Upper lobe of right lung (tissue), 1 donor: ENCODE data around the gene CTXN1. TPM values are rescaled to one million over a fixed set of nuclear protein-coding genes. Genes with fewer than 3 reads are reported as not detected.
A peak's percentile ranks its signal among the peaks of the same experiment; 100 is the strongest.

Experiments
- ATAC-seq: fragments of 200-7000 bp; cut with Tn5 transposase; one replicate; pipeline ENCODE4 v1.9.1; 2020; ENCODE audit warnings: mild to moderate bottlenecking, moderate library complexity
- DNase-seq: peaks from one replicate; pipeline ENCODE4 v3.0.0-alpha.2; 2020
- H3K27ac ChIP-seq: fragments of 200-600 bp; one replicate; pipeline ENCODE4 v1.8.0; 2022
- H3K27me3 ChIP-seq: fragments of 200-600 bp; one replicate; pipeline ENCODE4 v1.8.0; 2022; ENCODE audit warnings: mild to moderate bottlenecking
- H3K36me3 ChIP-seq: fragments of 200-600 bp; one replicate; pipeline ENCODE4 v1.8.0; 2022
- H3K4me1 ChIP-seq: fragments of 200-600 bp; one replicate; pipeline ENCODE4 v1.8.0; 2022
- H3K4me3 ChIP-seq: fragments of 200-600 bp; one replicate; pipeline ENCODE4 v1.8.0; 2022; ENCODE audit warnings: mild to moderate bottlenecking
- H3K9me3 ChIP-seq: fragments of 200-600 bp; one replicate; pipeline ENCODE4 v1.8.0; 2022
- intact Hi-C: fragments of 100-400 bp; cut with DNase I; formaldehyde crosslinking; loops from one replicate; pipeline ENCODE4 v1.11.0; 2022
- total RNA-seq: library from RNA; stranded (reverse); fragmentation: NEBNext Ultra II Directional; extraction: Animal tissue kit (Norgen Biotek cat#: 25700); gene quantifications from one replicate; pipeline ENCODE4 v1.2.1, GENCODE V29; 2021
- TF ChIP-seq, protein P1 (sequence below): fragments of 200-600 bp; IDR thresholded peaks from one replicate; pipeline ENCODE4 v1.8.0; 2022; ENCODE audit warnings: antibody characterized with exemption
- donor health status: DM: no; HTN: yes; CAD: no; lungs with severe emphysema.

Gene CTXN1
- total RNA-seq, 1 donor from 2014 or later: 1.2 TPM

DNA sequence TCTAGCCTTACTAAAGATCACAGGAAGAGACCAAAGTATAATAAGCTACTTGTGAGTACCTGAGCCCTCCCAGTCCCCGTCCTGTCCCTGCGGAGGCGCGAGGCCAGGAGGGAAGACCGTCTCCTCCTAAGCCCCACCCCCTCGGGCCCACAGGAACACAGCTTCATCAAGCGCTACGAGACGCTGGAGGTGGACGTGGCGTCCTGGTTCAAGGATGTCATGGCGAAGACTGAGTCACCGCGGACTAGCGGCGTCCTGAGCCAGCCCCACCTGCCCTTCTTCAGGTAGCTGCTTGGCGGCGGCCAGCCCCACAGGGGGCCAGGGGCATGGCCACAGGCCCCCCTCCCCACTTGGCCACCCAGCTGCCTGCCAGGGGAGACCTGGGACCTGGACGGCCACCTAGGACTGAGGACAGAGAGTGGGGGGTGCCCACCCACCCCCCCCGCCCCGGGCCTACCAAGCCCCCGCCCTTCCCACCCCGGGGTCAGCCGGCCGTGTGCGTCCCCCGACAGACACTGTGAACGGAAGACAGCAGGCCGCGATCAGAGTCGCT lies 13.7 kb downstream of the CTXN1 start:
- Histone ChIP-seq H3K4me1 (peaks cover 10% of the 10 kb centered on the region), H3K36me3 (peaks cover 39% of the 10 kb centered on the region), H3K9me3 (no peaks in the 10 kb centered on the region), H3K27ac (no peak overlapping the region), H3K27me3 (peaks cover 16% of the 10 kb centered on the region), H3K4me3 (no peak overlapping the region)
- DNase-seq (peak; percentile 61), ATAC-seq (no peak)
- TF ChIP-seq, protein P1, sequence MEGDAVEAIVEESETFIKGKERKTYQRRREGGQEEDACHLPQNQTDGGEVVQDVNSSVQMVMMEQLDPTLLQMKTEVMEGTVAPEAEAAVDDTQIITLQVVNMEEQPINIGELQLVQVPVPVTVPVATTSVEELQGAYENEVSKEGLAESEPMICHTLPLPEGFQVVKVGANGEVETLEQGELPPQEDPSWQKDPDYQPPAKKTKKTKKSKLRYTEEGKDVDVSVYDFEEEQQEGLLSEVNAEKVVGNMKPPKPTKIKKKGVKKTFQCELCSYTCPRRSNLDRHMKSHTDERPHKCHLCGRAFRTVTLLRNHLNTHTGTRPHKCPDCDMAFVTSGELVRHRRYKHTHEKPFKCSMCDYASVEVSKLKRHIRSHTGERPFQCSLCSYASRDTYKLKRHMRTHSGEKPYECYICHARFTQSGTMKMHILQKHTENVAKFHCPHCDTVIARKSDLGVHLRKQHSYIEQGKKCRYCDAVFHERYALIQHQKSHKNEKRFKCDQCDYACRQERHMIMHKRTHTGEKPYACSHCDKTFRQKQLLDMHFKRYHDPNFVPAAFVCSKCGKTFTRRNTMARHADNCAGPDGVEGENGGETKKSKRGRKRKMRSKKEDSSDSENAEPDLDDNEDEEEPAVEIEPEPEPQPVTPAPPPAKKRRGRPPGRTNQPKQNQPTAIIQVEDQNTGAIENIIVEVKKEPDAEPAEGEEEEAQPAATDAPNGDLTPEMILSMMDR: no peak
- intact Hi-C loops: no loop called here

DNA sequence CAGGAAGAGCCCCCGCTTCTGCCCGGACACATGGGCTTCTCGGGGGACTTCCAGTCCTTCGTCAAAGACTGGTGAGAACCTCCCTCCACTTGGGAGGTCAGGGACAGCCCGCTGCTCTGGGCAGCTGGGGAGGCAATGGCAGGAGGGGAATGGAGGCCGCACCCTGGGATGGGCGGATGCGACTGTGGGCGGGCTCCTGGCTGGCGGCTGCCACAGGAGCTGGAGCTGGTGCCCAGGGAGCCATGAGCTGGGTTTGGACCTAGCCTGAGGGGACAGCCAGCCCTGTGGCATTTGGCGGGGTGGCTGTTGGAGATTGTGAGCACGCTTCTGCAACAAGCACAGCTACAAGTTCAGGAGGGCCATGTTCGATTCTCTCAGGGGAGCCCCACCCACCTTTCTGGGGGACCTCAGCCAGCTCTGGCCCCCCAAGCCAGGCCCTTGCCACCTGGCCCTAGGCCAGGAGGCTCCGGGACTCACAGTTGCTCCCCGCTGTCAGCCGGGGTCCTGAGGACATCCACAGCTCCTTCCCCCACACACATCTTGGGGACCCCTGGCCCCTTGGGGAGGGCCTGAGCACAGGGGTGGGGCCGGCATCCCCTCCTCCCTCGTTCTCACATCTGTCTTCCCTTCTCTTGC lies 14.3 kb downstream of the CTXN1 start:
- no peaks in the 10 kb centered on the region for H3K9me3 ChIP-seq
- intact Hi-C loops: no loop called here
- no peak overlapping the region for H3K4me3 ChIP-seq
- DNase-seq (no peak), ATAC-seq (no peak)
- H3K4me1 ChIP-seq: peaks cover 6% of the 10 kb centered on the region
- TF ChIP-seq, protein P1: no peak
- peaks cover 39% of the 10 kb centered on the region for H3K36me3 ChIP-seq
- no peak overlapping the region for H3K27ac ChIP-seq
- H3K27me3 ChIP-seq: peaks cover 14% of the 10 kb centered on the region

DNA sequence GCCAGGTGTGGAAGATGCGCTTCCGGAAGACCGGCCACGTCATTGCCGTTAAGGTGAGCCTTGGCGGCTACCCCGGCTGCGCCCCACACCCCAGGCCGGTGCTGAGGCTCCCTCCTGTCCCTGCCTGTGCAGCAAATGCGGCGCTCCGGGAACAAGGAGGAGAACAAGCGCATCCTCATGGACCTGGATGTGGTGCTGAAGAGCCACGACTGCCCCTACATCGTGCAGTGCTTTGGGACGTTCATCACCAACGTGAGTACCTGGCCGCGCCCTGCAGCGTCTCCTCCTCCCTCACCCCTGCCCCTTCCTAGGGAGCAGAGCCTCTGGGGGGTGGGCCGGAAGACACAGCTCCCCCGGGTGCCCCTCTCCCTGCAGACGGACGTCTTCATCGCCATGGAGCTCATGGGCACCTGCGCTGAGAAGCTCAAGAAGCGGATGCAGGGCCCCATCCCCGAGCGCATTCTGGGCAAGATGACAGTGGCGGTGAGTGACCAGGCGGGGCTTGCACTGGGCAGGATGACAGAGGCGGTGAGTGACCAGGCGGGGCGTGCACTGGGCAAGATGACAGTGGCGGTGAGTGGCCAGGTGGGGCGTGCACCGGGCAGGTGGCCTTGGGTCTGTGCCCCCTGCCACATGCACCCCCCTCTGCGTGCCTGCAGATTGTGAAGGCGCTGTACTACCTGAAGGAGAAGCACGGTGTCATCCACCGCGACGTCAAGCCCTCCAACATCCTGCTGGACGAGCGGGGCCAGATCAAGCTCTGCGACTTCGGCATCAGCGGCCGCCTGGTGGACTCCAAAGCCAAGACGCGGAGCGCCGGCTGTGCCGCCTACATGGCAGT lies 15.4 kb downstream of the CTXN1 start:
- Histone ChIP-seq H3K4me3 (no peak overlapping the region), H3K27me3 (peaks cover 8% of the 10 kb centered on the region), H3K4me1 (peaks cover 3% of the 10 kb centered on the region), H3K9me3 (no peaks in the 10 kb centered on the region), H3K27ac (no peak overlapping the region), H3K36me3 (peaks cover 39% of the 10 kb centered on the region)
- intact Hi-C loops: no loop called here
- no peak for ATAC-seq
- TF ChIP-seq, protein P1: no peak
- DNase-seq: peak; percentile 64

DNA sequence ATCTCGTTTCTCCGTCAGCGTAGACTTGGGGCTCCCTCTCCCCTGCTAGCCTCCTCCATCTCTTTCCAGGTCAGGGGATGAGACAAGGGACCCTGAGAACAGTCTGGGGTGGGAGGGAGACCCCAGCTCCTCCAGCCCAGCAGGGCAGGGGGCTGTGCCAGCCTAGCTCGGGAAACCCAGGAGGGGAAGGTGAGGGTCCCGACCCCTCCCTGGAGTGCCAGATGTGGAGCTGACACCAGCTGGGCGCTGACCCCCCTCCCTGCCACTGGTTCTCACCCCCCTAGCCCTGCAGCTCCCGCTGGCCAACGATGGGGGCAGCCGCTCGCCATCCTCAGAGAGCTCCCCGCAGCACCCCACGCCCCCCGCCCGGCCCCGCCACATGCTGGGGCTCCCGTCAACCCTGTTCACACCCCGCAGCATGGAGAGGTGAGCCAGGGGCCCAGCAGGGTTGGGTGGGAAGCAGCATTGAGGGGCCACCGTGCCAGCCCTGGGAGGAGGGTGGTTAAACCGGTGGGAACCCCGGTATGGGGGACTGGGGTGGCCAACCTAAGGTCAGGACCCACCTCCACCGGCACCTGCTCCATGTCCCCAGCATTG lies 16.4 kb downstream of the CTXN1 start:
- intact Hi-C loops: no loop called here
- peaks cover 39% of the 10 kb centered on the region for H3K36me3 ChIP-seq
- no peaks in the 10 kb centered on the region for H3K27me3 ChIP-seq
- peaks cover 12% of the 10 kb centered on the region for H3K4me1 ChIP-seq
- H3K27ac ChIP-seq: no peak overlapping the region
- ATAC-seq: no peak
- H3K9me3 ChIP-seq: no peaks in the 10 kb centered on the region
- TF ChIP-seq, protein P1: no peak
- DNase-seq: no peak
- no peak overlapping the region for H3K4me3 ChIP-seq

DNA sequence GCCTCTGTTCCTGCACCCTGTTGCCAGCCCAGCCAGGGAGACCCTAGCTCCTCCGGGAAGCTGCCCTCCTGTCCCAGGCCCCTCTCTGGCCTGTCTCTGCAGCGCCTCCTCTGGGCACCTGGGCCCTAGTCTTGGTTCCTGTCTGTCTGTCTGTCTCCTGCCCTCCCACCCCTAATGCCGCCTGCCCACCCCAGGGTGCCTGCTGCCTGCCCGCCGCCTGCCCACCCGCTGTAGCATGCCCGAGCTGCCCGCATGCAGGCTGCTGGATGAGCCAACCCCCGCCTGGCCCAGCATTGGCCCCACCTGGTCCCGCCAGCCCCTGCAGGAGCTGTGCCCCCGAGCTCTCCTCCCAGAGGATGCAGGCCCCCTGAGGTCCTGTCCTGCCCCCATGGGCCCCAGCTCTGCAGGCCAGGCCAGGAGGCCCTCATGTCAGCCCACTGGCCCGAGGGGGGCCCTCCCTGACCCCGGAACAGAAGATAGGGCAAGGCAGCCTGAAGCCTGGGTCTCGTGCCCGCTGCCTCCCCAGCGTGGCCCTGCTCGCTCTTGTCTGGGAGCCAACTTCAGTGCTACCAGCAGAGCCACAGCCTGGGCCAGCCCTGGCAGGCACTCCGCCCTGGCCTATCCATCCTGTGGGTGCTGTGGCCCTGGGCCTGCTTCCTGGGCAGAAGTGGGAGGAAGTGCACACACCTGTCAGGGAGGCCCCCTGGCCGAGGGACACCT lies 17.0 kb downstream of the CTXN1 start:
- ATAC-seq (no peak), DNase-seq (no peak)
- no peaks in the 10 kb centered on the region for H3K27me3 ChIP-seq
- H3K9me3 ChIP-seq: no peaks in the 10 kb centered on the region
- peaks cover 39% of the 10 kb centered on the region for H3K36me3 ChIP-seq
- intact Hi-C loops: no loop called here
- no peak overlapping the region for H3K4me3 ChIP-seq
- TF ChIP-seq, protein P1: no peak
- H3K27ac ChIP-seq: no peak overlapping the region
- peaks cover 14% of the 10 kb centered on the region for H3K4me1 ChIP-seq
